Choroid plexus epithelial cell (primary cell): ENCODE results near the gene OXNAD1.
A peak's percentile ranks its signal among the peaks of the same experiment; 100 is the strongest.

Source experiments
- DNase-seq: peaks from one replicate; pipeline ENCODE4 v3.0.0-alpha.2; 2010; ENCODE audit warnings: low read depth
- H3K4me3 ChIP-seq: 2 replicates; pipeline ENCODE4 v1.5.1; 2011; ENCODE audit warnings: low read depth, mild to moderate bottlenecking, control low read depth, low read length, moderate library complexity
- CTCF ChIP-seq: conservative IDR thresholded peaks from 2 replicates; pipeline ENCODE4 v1.5.1; 2011; ENCODE audit warnings: low read depth, mild to moderate bottlenecking, control low read depth, inconsistent platforms, low read length, moderate library complexity

OXNAD1 gene, protein sequence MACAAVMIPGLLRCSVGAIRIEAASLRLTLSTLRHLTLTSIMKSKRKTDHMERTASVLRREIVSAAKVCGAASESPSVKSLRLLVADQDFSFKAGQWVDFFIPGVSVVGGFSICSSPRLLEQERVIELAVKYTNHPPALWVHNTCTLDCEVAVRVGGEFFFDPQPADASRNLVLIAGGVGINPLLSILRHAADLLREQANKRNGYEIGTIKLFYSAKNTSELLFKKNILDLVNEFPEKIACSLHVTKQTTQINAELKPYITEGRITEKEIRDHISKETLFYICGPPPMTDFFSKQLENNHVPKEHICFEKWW

GRCh38 chr3:16264708-16265454, at the start of gene OXNAD1, which contains the start of gene DPH3:
Gene OXNAD1, plus strand, starts transcription at chr3:16265212. Its CDS starts 5,741 bp downstream, at chr3:16270953.
Gene DPH3, minus strand, starts transcription at chr3:16264943. Its CDS starts 67 bp downstream, at chr3:16264876.
- peak within 1 kb of the TSS; percentile 93 for H3K4me3 ChIP-seq
- TF ChIP-seq CTCF: no peak
- peak; percentile 100 for DNase-seq

DNA sequence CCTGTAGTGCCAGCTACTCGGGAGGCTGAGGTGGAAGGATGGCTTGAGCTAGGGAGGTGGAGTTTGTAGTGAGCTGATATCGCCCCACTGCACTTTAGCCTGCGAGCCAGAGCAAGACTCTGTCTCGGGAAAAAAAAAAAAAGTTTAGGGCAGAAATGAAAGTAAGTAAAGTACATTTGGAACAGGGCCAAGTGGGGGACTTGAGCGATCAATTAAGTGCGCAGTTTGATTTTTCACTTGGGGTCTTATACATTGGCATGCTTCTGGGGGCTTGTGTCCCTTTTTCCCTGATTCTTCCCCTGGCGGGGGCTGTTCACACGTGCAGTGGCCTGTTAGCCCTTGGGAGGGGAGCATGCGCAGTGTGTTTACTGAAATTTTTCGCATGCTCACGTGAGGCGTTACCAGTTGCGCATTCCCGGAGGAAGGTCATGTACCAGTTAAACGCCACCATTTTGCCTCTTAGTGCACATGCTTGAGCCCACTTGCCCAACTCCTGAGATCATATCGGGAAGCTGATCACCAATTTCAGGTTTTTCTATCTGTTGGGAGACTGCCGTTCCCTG, 48.6 kb upstream of the OXNAD1 start:
- no peak for TF ChIP-seq CTCF
- no peak overlapping the region for H3K4me3 ChIP-seq
- DNase-seq: no peak

DNA sequence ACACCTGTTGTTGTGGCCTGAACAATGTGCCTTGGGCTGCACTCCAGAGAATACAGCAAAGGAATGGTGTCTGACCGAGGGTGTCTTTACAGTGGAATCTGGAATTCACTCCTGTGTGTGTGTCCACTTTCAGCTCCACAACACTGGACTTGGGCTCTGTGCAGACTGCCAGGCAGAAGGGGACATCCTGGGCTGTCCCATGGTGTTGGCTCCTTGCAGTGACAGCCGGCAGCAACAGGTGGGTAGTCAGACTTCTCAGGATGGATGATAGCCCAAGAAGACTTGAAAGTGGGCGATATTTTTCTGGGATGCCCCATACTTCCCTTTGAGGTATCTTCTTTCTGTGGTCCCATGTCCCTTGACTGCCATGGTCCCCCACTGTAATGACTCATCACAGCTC, 45.2 kb upstream of the OXNAD1 start:
- no peak overlapping the region for H3K4me3 ChIP-seq
- TF ChIP-seq CTCF: no peak
- DNase-seq: no peak

DNA sequence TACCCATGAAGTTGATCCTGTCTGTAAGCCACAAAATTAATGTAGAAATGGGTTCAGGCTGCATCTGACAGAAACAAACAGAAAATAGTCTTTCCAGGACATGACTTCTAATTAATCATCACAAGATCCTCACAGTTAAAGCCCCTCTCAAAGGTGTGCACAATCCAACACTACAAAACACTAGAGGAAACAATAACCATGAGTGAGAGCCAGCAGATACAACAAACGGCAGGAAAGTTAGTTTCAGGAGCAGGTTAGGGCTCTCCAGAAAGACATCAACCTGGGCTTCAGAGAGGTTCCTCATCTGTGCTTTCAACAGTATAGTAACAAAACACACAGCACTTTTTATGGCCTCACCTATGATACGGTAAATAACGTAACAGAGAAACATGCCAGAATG, 43.0 kb upstream of the OXNAD1 start:
- no peak for TF ChIP-seq CTCF
- no peak overlapping the region for H3K4me3 ChIP-seq
- no peak for DNase-seq

- H3K4me3 ChIP-seq: no peak overlapping the region
- TF ChIP-seq CTCF: no peak
- DNase-seq: no peak
Observed at GRCh38 chr3:16222547-16222946, 42.5 kb upstream of the OXNAD1 start.

GRCh38 chr3:16224325-16224724, 40.7 kb upstream of the OXNAD1 start:
- TF ChIP-seq CTCF: no peak

More at GRCh38 chr3:16224325-16224724, 40.7 kb upstream of the OXNAD1 start:
- DNase-seq: no peak
- no peak overlapping the region for H3K4me3 ChIP-seq
